ENCODE results near the gene CWF19L1. TPM values are rescaled to one million over a fixed set of nuclear protein-coding genes. Genes with fewer than 3 reads are reported as not detected.
"Not testable (repeated sequence)": the region's sequence is repeated elsewhere in the genome, so short reads cannot be mapped to it uniquely, and the experiment has no call there.

Gene CWF19L1
- total RNA-seq, 2 donors from 2014 or later: 14.8 to 19.7 TPM

DNA sequence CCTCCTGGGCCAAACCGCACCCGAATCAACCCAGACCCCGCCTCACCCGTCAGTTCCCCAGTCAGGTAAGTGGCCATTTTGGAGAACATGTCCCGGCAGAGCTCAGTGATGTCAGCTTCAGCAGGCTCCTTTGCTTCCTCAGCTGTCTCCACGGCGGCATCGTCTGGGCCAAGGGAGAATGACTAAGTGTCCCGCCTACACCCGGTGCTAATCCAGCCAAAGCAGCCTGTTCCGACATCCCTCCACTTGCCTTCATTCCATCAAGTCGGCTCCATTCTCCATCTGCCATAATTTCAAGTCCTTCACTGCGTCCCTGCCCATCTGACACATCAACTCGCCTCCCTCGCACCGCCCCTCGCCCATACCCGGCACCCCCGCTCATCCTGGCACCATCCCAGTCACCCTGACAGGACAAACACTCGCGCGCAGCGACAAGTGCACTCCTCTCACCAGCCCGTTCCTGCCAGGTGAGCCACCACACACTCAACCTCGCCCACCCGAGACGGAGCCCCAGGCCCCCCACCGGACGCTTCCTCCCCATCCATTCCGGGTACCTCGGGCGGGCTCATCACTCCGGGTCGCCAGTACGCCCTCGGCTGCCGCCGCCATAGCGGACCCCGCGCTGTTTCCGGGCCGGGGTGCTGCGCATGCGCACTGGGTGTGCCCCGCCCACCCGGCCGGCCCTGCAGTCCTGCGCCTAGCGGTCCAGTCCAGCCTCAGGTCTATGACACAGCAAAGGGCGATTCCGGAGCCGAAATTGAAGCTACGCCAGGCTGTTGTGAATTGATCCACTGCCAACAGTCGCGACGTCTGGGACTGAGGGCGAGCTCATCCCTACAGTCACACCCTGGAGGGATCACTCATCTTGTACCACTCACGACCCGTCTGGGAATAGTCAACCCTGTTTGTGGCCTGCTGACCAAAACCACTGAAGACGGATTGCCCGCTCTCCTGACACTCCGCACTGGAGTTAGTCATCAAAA is 18.9 kb upstream of the CWF19L1 start, which contains the start of gene BLOC1S2:
TSS of gene BLOC1S2 (minus strand) at position 630 of the 983 bp plus-strand sequence. CDS start at position 609, 21 bp downstream.
- Histone ChIP-seq H3K27me3 (replicated peaks; ENCODE audit: insufficient read depth) (no peaks in the 10 kb centered on the region), H3K9me3 (no peaks in the 10 kb centered on the region), H3K27ac (peak within 1 kb of the TSS; percentile 86 to 92), H3K36me3 (no peaks in the 10 kb centered on the region), H3K4me3 (peak within 1 kb of the TSS; percentile 83 to 90), H3K4me1 (replicated peaks) (no peaks in the 10 kb centered on the region)
- intact Hi-C loops (cut with DNase I): no loop called here
- TF ChIP-seq, protein P1, sequence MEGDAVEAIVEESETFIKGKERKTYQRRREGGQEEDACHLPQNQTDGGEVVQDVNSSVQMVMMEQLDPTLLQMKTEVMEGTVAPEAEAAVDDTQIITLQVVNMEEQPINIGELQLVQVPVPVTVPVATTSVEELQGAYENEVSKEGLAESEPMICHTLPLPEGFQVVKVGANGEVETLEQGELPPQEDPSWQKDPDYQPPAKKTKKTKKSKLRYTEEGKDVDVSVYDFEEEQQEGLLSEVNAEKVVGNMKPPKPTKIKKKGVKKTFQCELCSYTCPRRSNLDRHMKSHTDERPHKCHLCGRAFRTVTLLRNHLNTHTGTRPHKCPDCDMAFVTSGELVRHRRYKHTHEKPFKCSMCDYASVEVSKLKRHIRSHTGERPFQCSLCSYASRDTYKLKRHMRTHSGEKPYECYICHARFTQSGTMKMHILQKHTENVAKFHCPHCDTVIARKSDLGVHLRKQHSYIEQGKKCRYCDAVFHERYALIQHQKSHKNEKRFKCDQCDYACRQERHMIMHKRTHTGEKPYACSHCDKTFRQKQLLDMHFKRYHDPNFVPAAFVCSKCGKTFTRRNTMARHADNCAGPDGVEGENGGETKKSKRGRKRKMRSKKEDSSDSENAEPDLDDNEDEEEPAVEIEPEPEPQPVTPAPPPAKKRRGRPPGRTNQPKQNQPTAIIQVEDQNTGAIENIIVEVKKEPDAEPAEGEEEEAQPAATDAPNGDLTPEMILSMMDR (IDR thresholded peaks at IDR 0.05): peak in 3 of 4 experiments; percentile 20 to 45 (median 45)
- TF ChIP-seq POLR2A (IDR thresholded peaks at IDR 0.05): peak; percentile 78
- peak; percentile 90 for TF ChIP-seq POLR2AphosphoS5 (IDR thresholded peaks at IDR 0.05)
- 2% methylated on average over 60 of the region's 63 CpGs for WGBS
- DNase-seq (ENCODE audit: low spot score): peak; percentile 73

DNA sequence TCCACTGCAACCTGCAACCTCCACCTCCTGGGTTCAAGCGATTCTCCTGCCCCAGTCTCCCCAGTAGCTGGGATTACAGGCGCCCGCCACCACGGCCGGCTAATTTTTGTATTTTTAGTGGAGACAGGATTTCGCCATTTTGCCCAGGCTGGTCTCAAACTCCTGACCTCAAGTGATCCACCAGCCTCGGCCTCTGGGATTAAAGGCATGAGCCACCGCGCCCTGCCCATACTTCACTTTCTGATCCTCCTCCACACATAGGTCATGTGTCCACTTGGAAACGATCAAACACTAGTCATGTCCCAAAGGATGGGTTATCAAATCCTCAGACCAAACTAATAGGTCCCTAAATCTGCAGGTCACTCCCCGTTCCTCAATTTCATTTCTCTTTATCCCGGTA is 17.9 kb upstream of the CWF19L1 start:
- H3K4me1 ChIP-seq (replicated peaks); H3K9me3 ChIP-seq; H3K27me3 ChIP-seq (replicated peaks; ENCODE audit: insufficient read depth); intact Hi-C loops (cut with DNase I); DNase-seq (ENCODE audit: low spot score); H3K36me3 ChIP-seq: not testable (repeated sequence)
- WGBS: 82% methylated on average over 12 of the region's 12 CpGs
- peak overlapping the region; percentile 83 to 90 for H3K4me3 ChIP-seq
- peak overlapping the region in 1 of 2 donors; percentile 92 for H3K27ac ChIP-seq

DNA sequence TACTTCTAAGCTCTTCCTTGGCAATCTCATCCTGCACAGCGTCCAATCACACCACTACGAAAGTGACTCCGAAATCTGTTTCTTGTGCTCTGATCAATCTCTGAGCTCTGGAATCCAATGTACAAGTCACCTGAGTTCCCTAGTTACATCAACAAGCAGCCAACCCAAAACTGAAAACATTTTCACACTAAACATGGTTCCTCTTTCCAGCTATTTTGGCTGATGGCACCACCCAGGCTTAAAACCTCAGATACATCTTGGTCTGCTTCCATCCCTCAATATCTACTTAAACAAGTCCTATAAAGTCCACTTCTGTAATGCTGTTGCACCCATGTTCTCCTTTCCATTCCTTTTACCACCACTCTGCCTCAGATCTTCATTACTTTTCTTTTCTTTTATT is 15.5 kb upstream of the CWF19L1 start:
- WGBS: 93% methylated on average over 3 of the region's 3 CpGs

DNA sequence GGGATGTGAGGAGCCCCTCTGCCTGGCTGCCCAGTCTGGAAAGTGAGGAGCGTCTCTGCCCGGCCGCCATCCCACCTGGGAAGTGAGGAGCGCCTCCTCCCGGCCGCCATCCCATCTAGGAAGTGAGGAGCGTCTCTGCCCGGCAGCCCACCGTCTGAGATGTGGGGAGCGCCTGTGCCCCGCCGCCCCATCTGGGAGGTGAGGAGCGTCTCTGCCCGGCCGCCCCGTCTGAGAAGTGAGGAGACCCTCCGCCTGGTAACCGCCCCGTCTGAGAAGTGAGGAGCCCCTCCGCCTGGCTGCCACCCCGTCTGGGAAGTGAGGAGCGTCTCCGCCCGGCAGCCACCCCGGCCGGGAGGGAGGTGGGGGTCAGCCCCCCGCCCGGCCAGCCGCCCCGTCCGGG is 9.5 kb upstream of the CWF19L1 start:
- H3K4me1 ChIP-seq (replicated peaks); H3K27me3 ChIP-seq (replicated peaks; ENCODE audit: insufficient read depth); H3K9me3 ChIP-seq; DNase-seq (ENCODE audit: low spot score); H3K36me3 ChIP-seq; H3K4me3 ChIP-seq; intact Hi-C loops (cut with DNase I); H3K27ac ChIP-seq: not testable (repeated sequence)
- WGBS: 87% methylated on average over 15 of the region's 31 CpGs

More for the DNA sequence above, 15.5 kb upstream of the CWF19L1 start:
- no peak for DNase-seq (ENCODE audit: low spot score)
- Histone ChIP-seq H3K27ac (no peak overlapping the region), H3K4me3 (no peak overlapping the region), H3K27me3 (replicated peaks; ENCODE audit: insufficient read depth) (no peaks in the 10 kb centered on the region), H3K4me1 (replicated peaks) (no peaks in the 10 kb centered on the region), H3K36me3 (peaks cover 0 to 5% of the 10 kb centered on the region in 2 donors), H3K9me3 (no peaks in the 10 kb centered on the region)
- intact Hi-C loops (cut with DNase I): no loop called here
- TF ChIP-seq, protein P1 (IDR thresholded peaks at IDR 0.05): no peak
- no peak for TF ChIP-seq POLR2AphosphoS5 (IDR thresholded peaks at IDR 0.05)
- no peak for TF ChIP-seq POLR2A (IDR thresholded peaks at IDR 0.05)

DNA sequence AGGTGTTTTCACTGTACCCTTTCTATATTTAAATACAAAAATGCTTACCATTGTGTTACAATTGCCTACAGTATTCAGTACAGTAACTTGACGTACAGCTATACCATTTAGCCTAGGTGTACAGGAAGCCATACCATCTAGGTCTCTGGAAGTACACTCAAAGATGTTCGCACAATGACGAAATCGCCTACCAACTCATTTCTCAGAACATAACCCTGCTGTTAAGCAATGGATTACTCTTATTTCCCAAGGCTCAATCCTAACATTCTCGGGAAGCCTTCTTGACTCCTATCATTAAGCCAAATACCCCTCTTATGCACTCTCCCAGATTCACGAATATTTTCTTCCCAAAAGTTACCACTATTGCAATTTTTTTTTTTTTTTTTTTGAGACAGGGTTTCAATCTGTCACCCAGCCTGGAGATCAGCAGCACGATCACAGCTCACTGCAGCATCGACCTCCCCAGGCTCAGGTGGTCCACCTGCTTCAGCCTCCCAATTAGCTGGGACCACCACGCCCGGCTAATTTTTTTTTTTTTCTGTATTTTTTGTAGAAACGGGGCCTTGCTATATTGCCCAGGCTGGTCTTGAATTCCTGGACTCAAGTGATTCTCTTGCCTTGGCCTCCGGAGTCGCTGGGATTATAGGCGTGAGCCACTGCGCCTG is 1.5 kb downstream of the CWF19L1 start:
- 92% methylated on average over 15 of the region's 15 CpGs for WGBS
- no peak for DNase-seq (ENCODE audit: low spot score)
- H3K9me3 ChIP-seq: no peaks in the 10 kb centered on the region
- TF ChIP-seq POLR2AphosphoS5 (IDR thresholded peaks at IDR 0.05) (no peak), POLR2A (IDR thresholded peaks at IDR 0.05) (no peak)
- TF ChIP-seq, protein P1 (IDR thresholded peaks at IDR 0.05): no peak
- intact Hi-C loops (cut with DNase I): no loop called here
- H3K27me3 ChIP-seq (replicated peaks; ENCODE audit: insufficient read depth): no peaks in the 10 kb centered on the region
- H3K27ac ChIP-seq: no peak overlapping the region
- H3K4me1 ChIP-seq (replicated peaks): no peaks in the 10 kb centered on the region
- H3K36me3 ChIP-seq: no peaks in the 10 kb centered on the region
- no peak overlapping the region for H3K4me3 ChIP-seq

Measured in prostate gland (tissue), 2 donors.